Stimulated activated CD4-positive, alpha-beta T cell treated with anti-CD3 and anti-CD28 coated beads, Interleukin-4, amount 100 ng/mL, for 4 hours (primary cell): Measurements from ENCODE around the gene NDUFB10.

Experiments used
- DNase-seq, 2 experiments: peaks; one replicate each; pipeline ENCODE4 v3.0.0-alpha.2; 2020

NDUFB10 gene

DNA sequence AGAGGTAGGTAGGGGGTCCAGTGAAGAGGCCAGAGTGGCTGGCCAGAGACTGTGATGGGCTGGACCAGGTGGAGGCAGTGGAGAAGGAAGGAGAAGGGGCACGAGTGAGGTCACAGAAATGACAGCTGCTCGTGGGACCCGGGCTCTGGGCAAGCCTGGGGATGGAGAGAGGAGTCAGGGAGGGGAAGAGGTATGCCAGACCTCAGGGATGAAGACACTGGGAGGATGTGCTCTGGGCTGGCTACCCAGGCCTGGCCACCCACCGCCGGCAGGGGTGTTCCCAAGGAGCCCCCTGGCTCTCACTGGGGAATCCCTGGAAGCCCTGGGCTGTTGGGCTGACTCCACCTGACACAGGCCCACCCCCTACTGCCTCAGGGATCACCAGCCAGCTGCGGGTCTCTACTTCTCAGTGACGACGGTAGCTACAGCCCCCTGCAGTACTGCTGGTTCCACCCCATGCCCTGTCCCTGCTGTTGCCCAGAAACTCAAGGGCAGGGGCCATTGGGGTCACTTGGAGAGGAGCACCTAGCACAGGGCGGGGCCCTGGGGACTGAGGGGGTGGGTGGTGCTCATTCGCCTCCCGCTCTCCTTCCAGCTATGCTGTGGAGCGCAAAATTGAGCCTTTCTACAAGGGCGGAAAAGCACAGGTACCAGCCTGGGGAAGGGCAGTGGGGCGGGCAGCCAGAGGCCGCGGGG is 14.3 kb downstream of the NDUFB10 start:
- no peak for DNase-seq

DNA sequence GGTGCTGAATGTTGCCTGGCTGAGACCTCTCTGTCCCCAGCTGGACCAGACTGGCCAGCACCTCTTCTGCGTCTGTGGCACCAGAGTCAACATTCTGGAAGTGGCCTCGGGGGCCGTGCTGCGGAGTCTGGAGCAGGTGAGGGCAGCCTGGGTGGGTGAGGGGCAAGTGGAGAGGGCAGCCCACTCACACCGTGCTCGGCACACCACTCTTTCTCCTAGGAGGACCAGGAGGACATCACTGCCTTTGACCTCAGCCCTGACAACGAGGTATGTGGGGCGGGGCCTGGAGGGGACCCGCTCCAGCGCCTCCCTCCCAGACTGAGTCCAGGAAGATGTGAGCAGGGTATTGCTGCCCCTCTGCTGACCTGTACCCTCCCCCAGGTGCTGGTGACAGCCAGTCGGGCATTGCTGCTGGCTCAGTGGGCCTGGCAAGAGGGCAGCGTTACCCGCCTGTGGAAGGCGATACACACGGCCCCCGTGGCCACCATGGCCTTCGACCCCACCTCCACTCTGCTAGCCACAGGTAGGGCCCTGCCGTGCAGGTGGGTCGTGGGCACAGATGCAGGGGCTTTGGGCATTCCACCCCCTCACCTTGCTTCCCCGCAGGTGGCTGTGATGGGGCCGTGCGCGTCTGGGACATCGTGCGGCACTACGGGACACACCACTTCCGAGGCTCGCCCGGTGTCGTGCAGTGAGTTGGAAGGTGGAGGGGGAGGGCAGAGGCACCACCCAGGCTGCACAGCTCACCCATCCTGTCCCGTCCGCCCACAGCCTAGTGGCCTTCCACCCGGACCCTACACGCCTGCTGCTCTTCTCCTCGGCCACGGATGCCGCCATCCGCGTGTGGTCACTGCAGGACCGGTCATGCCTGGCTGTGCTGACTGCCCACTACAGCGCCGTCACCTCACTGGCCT is 15.1 kb downstream of the NDUFB10 start:
- DNase-seq = no peak

DNA sequence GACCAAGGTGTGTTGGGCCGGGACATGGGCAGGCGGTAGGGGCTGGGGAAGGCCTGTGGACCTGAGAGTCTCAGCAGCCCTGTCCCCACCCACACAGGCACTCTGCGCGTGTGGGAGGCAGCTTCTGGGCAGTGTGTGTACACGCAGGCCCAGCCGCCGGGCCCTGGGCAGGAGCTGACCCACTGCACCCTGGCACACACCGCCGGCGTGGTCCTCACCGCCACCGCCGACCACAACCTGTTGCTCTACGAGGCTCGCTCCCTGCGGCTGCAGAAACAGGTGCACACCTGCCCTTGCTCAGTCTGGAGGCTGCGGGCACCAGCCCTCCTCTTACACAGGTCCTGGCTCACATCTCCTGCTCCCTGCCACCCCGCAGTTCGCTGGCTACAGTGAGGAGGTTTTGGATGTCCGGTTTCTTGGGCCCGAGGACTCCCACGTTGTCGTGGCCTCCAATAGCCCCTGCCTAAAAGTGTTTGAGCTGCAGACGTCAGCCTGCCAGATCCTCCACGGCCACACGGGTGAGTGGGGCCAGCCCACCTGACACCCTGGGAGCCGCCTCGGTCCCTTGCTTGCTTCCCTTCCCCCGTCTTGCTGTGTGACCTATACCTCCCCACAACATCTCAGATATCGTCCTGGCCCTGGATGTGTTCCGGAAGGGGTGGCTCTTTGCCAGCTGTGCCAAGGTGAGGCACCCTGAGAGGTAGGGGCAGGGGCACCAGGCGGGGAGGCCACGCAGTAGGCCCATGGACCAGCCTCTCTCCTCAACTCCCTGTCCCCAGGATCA is 16.3 kb downstream of the NDUFB10 start:
- no peak for DNase-seq

DNA sequence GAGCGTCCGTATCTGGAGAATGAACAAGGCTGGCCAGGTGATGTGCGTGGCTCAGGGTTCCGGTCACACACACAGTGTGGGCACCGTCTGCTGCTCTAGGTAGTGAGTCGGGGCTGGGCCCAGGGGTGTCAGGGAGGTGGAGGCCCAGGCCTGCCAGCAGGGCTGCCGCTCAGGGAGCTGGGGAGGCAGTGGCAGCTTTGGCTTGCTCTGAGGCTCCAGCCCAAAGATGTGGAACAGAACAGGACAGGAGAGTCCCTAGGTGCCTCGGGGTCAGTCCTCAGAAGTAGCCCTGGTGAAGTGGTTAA is 16.8 kb downstream of the NDUFB10 start:
- no peak for DNase-seq

DNA sequence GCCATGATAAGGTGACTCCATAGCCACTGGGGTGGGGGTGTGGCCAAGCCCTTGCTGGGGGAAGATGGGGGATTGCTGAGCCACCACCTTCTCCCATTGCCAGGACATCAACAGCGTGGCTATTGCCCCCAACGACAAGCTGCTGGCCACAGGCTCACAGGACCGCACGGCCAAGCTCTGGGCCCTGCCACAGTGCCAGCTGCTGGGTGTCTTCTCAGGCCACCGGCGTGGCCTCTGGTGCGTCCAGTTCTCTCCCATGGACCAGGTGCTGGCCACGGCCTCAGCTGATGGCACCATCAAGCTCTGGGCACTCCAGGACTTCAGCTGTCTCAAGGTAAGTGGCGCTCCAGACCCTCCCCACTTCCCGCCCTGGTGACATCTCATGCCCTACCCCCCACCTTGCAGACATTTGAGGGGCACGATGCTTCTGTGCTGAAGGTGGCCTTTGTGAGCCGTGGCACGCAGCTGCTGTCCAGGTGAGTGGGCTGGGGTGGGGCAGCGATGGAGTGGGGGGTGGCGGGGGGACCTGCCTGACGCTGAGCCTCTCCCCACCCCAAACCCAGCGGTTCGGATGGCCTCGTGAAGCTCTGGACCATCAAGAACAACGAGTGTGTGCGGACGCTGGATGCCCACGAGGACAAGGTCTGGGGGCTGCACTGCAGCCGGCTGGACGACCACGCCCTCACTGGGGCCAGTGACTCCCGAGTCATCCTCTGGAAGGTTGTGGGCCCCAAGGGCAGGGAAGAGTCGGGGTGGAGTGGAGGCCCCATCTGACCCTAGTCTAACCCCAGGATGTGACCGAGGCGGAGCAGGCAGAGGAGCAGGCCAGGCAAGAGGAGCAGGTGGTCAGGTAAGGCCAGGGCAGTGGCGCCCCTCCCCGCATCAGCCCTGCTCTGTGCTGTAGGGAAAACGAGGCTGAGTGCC is 17.9 kb downstream of the NDUFB10 start:
- no peak for DNase-seq

DNA sequence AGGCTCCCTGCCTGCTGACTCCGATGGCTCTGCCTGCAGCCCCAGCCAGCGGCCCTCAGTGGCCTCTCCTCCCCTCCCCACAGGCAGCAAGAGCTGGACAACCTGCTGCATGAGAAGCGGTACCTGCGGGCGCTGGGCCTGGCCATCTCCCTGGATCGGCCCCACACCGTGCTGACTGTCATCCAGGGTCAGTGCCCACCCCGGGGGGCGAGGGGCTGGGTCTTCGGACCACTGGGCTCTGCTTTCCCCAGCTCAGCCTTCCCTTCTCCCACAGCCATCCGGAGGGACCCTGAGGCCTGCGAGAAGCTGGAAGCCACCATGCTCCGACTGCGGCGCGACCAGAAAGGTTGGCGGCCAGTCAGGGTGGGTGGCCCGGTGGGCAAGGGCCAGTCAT is 18.5 kb downstream of the NDUFB10 start:
- no peak for DNase-seq

DNA sequence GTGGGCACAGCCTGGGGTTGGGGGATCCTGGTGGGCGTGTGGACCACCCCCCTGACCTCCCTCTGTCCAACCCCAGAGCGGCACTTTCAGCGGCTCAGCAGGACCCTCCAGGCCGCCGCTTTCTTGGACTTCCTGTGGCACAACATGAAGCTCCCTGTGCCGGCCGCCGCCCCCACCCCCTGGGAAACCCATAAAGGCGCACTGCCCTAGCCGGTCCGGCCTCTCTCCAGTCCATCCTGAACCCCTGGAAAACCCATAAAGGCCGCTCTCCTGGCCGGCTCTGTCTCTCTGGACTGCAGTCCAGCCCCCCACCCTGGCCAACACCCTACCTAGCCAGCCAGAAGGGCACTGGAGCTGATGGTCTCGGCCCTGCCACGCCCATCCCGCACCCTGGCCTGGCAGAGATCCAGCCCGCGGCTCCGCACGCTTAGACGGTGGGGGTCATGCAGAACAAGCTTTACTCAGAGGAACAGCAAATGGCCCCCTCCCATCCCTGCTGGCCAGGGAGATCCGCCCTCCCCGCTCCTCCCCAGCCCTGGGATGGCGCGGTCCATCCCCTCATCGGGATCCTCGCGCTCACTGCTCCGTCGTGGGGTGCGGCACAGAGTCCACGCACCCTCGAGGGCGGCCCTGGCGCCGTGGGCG is 19.3 kb downstream of the NDUFB10 start:
- no peak for DNase-seq

DNA sequence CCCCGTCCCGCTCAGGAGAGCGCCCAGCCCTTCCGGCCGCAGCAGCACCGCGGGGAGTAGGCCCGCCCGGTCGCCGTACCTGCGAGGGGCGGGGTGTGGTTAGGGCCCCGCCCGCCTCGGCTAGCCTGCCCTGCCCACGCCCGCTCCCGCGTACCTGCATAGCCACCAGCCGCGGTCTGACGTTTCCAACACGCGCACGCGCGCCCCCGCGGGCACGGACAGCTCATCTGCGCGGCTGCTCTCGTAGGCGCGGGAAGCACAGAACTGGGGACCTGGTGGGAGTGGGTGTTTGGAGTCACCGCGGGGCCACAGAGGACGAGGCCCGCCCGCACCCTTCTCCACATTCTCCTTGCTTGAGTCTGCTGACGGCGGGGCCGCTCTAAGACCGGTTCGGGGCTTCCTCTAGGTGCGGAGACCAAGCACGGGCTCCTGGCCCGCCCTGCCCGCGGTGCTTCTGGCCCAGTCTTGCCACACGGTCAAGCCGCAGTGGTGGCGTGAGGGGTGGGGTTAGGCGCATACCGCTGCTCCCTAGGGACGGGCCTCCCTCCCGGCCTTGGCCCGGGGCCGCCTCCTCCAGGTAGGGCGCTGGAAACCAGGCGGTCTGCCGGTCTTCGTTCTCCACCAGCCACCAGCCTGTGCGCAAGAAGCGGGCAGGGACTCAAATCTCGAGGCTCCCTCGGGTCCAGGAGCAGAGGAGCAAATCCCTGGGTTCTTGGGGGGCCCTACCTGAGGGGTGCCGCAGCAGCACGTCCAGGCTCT is 20.1 kb downstream of the NDUFB10 start:
- DNase-seq = peak; percentile 51 to 74

DNA sequence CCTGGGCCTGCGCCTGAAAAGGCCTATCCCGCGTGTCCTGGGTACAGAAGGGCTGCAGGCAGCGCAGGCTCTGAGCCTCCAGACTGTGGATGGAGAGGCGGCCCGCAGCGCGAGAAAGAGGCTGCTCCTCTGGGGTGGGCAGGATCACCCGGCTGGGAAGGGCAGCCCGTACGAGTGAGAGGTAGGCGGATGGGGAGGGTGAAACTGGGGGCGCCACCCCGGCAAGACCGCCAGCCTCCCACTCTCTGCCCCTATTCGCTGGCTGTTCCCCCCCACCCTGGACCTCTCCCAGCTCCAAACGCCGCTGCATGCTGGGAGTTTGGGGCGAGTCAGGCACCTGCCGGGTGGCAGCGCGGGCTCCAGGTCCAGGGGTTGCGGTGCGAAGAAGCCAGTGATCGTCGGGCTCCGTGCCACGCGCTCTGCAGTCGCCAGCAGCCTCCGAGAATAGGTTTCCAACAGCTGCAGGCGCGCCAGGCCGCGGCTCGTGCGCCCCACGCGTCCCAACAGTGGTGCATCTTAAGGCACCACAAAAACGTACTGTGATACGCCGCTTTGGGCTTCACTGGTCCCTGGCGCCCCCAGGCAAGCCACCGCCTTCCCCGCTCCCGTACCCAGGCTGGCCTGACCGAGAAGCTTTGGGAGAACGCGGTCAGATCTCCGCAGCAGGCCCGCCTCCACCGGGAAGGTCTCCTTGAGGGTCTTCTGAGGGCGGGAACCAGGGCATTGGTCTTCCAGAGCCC is 20.9 kb downstream of the NDUFB10 start:
- DNase-seq = no peak

DNA sequence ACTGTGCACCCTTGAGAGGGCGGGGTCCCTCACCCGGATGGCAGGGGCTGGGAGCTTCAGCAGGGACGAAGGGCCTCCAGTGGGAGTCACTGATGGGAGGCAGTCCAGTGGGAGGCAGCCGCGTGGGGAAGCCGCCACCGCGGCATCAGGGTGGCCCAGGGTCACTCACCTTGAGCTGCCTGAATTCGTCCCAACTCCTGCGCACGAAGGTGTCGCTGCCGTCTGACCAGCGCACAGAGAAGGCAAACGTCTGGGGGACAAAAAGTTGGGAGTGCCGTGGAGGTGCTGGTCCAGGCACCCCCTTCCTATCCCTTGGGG is 21.4 kb downstream of the NDUFB10 start:
- no peak for DNase-seq

DNA sequence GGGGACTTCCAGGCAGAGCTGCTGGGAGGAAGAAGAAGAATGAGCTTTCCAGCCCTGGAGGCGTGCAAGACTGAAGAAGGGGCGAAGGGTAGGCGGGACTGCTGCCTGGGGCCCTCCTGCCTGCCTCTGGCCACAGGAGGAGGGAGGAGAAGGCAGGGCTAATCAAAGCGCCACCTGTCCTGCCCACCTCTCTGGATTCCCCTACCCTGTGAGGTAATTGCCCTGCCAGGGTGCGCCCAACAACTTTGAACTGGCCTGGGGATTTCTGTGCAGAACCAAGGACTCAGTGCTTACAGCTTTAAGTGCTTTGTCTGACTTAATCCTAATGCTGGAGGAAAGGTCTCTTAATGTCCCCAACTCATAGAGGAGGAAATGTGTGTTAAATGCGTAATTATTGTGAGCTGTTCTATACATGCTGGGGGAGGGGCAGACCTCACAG is 22.1 kb downstream of the NDUFB10 start, which contains the start of gene NOXO1:
Gene NOXO1, minus strand, starts transcription at position 72 of the 439 bp plus-strand sequence. CDS start 290 bp downstream, outside the sequence.
- DNase-seq = no peak

DNA sequence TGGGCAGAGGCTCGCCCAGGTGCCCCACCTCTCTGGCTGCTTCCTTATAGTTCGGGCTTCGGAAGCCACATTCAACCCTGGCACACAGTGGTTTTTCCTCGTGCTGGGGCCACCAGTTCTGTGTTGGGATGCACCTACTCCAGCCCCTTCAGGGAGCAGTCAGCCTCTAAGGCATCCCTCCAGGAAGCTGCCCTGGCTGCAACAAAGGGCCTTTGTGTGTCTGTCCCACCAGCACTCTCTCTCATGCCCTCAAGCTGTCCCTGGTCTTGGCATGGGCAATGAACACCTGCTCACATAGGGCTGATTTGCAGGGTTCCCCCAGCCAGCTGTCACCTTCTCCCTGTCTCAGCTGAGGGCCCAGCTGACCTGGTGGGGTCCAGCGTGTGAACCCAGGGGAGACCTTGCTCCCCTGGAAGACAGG is 22.7 kb downstream of the NDUFB10 start:
- DNase-seq = no peak

DNA sequence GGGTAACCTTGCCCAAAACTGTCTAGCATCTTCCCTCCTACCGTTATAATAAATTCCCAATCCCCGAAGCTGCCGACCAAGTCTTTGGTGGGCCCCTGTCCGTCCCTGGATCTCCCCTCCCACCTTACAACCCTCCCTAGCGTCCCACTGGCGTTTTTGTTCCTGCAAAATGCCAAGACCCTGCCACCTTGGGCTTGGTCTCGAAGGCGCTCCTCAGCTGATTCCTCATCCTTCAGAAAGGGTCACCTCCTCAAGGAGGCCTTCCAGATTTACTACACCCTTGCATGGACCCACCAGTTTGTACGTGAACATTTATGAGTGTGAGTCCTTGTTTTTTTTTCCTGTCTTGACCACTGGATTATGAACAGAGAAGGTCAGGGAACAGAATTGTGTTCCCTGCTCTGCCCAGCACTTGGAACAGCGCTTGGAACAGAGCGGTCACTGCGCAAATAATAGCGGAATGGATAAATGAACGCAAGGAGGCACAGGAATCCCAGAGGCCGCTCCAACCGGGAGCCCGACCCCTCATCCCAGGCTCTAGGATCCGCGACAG is 23.7 kb downstream of the NDUFB10 start:
- no peak for DNase-seq

DNA sequence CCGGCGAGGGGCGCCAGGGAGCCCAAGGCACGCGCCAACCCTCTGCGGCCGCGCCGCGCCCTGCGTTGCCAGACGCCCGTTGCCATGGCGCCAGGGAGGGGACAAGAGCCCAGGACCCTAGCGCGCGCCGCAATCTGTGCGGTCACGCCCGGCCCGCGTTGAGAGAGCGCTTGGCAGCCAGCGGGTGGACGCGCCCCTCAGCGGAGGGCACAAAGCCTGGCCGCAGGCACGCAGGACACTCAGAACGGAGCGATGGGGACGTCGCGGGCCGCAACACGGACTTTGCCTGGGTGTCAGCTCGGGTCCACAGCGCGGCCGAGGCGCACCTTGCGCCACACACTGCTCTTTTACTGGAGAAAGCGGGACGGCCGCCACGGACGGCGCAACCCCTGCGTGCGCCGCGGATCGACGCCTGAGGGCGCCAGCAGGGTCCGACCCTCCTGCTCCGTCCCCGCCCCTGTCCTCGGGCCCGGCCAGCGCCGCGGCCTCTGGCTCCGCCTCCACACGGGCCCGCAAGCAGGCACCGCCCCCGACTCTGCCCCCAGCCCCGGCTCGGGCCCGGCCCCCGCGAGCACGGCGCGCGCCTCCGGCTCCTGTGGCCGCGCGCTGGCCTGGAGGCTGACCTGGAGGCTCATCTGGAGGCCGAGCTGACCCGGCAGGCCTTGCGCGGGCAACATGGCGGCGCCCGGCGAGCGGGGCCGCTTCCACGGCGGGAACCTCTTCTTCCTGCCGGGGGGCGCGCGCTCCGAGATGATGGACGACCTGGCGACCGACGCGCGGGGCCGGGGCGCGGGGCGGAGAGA is 24.4 kb downstream of the NDUFB10 start, which contains the start of gene GFER:
Gene GFER, plus strand, starts transcription at position 650 of the 803 bp plus-strand sequence. Its CDS starts 26 bp downstream, at position 676.
- peak; percentile 46 to 70 for DNase-seq

DNA sequence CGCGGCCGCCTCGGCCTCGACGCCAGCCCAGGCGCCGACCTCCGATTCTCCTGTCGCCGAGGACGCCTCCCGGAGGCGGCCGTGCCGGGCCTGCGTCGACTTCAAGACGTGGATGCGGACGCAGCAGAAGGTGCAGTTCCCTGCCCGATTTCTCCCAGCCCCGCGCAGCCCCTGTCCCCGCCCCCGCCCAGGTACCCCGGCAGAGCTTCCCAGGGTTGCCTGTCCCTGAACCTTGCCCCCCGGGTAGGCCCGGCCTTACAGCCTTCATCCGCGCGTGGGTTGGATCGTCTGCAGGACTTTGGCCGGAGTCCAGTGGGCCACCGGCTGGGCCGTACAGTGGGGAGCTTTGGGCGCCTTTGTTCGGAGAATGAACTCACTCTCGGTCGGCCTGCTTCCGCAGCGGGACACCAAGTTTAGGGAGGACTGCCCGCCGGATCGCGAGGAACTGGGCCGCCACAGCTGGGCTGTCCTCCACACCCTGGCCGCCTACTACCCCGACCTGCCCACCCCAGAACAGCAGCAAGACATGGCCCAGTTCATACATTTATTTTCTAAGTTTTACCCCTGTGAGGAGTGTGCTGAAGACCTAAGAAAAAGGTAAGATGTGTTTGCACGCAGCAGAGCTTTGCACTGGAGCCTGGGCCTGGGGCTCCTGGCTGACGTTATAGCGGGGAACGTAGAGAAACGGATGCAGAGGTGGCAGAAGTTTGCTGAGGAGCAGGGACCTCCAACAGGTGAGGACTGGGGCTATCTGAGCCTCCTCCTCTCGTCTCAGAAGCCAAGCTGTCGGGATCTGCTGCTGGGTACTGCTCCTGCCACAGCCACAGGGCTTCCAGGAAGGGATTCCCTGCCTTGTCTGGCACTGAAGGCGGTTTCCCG is 25.2 kb downstream of the NDUFB10 start:
- DNase-seq = no peak

DNA sequence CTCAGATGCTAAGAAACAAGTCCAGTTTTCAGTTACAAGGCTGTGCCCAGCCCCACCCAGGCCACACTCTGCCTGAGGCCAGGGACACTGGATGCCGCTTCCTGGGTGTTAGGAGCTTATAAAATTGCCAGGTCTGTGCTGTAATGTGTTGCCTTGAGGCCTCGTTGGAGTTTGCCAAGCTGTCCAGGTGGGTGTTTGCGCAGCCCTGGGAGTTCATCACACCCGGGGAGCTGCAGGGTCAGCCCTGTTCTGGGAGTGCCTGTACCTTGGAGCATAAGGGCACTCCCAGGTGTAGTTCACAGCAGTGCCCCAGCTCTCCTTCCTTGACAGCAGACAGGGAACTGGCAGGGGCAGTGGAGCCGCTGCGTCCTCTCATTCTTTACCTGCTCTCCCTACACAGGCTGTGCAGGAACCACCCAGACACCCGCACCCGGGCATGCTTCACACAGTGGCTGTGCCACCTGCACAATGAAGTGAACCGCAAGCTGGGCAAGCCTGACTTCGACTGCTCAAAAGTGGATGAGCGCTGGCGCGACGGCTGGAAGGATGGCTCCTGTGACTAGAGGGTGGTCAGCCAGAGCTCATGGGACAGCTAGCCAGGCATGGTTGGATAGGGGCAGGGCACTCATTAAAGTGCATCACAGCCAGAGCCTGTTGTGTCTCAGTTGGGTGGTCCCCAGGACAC is 26.3 kb downstream of the NDUFB10 start:
- DNase-seq = no peak

DNA sequence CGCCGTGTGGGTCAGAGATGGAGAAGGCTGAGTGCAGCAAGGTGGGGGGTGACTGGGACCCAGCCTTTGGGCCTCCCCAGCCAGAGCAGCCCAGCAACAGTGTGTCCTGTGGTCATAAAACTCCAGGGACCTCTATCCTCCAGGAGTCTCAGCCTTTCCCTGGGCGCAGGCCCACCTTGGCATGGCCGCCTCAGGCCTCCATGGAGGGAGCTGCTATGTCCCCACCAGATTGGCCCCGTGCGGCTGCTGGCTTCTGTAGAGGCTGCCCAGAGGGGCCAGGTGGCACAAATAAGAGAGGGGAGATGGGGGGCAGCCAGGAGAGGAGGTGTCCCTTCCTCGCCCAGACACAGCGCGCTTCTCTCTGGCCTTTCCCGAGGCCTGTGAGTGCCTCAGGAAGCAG is 27.9 kb downstream of the NDUFB10 start:
- no peak for DNase-seq
